ENCODE results near the gene HLA-E. TPM values are rescaled to one million over a fixed set of nuclear protein-coding genes. Genes with fewer than 3 reads are reported as not detected.
A peak's percentile ranks its signal among the peaks of the same experiment; 100 is the strongest.

The HLA-E gene
- polyA plus RNA-seq (2013, experiment 1 of 2): 151 TPM
- 150 TPM for polyA plus RNA-seq (2013, experiment 2 of 2)

DNA sequence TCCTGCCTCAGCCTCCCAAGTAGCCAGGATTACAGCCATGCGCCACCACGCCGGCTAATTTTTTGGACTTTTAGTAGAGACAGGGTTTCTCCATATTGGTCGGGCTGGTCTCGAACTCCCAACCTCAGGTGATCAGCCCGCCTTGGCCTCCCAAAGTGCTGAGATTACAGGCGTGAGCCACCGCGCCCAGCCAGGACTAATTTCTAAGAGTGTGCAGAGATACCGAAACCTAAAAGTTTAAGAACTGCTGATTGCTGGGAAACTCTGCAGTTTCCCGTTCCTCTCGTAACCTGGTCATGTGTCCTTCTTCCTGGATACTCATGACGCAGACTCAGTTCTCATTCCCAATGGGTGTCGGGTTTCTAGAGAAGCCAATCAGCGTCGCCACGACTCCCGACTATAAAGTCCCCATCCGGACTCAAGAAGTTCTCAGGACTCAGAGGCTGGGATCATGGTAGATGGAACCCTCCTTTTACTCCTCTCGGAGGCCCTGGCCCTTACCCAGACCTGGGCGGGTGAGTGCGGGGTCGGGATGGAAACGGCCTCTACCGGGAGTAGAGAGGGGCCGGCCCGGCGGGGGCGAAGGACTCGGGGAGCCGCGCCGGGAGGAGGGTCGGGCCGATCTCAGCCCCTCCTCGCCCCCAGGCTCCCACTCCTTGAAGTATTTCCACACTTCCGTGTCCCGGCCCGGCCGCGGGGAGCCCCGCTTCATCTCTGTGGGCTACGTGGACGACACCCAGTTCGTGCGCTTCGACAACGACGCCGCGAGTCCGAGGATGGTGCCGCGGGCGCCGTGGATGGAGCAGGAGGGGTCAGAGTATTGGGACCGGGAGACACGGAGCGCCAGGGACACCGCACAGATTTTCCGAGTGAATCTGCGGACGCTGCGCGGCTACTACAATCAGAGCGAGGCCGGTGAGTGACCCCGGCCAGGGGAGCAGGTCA, at the start of gene HLA-E:
Gene HLA-E (plus strand): TSS at position 429 of the 945 bp plus-strand sequence. CDS start 23 bp downstream, at position 452.
- H2BK15ac ChIP-seq (ENCODE audit: low read depth, poor library complexity, severe bottlenecking): peak within 1 kb of the TSS; percentile 92
- H2AFZ ChIP-seq (ENCODE audit: low read depth, low read length): peak within 1 kb of the TSS; percentile 77
- H4K91ac ChIP-seq (ENCODE audit: low read length): peak within 1 kb of the TSS; percentile 81
- peak within 1 kb of the TSS; percentile 38 to 94 for H3K4ac ChIP-seq (ENCODE audit: low read depth in 1 of 2, low read length in 2 of 2)
- H3K27ac ChIP-seq (ENCODE audit: low read length, poor library complexity, severe bottlenecking): peak within 1 kb of the TSS; percentile 82
- peak within 1 kb of the TSS; percentile 55 for H2BK120ac ChIP-seq (ENCODE audit: low read depth, low read length)
- WGBS: 9% methylated on average over 54 of the region's 68 CpGs
- H3K9ac ChIP-seq (ENCODE audit: low read length): peak within 1 kb of the TSS; percentile 98
- DNase-seq: peak; percentile 100
- peak within 1 kb of the TSS; percentile 30 to 48 for H2BK12ac ChIP-seq (ENCODE audit: low read length in 2 of 2)
- H3K4me2 ChIP-seq (ENCODE audit: low read length, poor library complexity, severe bottlenecking): peak within 1 kb of the TSS; percentile 66
- peaks cover 38 to 42% of the 10 kb centered on the region in 2 experiments for H3K36me3 ChIP-seq (ENCODE audit: control insufficient read depth in 1 of 2, insufficient read depth in 2 of 2, low read depth in 1 of 2, low read length in 2 of 2)
- H2AK5ac ChIP-seq (ENCODE audit: low read length, severe bottlenecking): no peak within 1 kb of the TSS
- peak within 1 kb of the TSS; percentile 92 for H4K8ac ChIP-seq (ENCODE audit: low read length)
- H3K14ac ChIP-seq (ENCODE audit: low read length in 2 of 2): peak within 1 kb of the TSS in 1 of 2 experiments; percentile 98
- H3K9me3 ChIP-seq (ENCODE audit: control insufficient read depth, low read length): no peaks in the 10 kb centered on the region
- H3K4me3 ChIP-seq (ENCODE audit: insufficient read depth in 1 of 2, low read depth in 1 of 2, low read length in 2 of 2): peak within 1 kb of the TSS; percentile 96 to 97
- H3K27me3 ChIP-seq (ENCODE audit: control insufficient read depth in 1 of 2, insufficient read depth in 1 of 2, low read length in 2 of 2): no peaks in the 10 kb centered on the region
- peaks cover 20% of the 10 kb centered on the region for H3K79me1 ChIP-seq (replicated peaks; ENCODE audit: low read length, poor library complexity, severe bottlenecking)
- H3K23ac ChIP-seq (ENCODE audit: low read length in 2 of 2): peak within 1 kb of the TSS in 1 of 2 experiments; percentile 96
- H2BK5ac ChIP-seq (ENCODE audit: low read depth, low read length, poor library complexity, severe bottlenecking): peak within 1 kb of the TSS; percentile 79
- H3K4me1 ChIP-seq (ENCODE audit: control insufficient read depth, insufficient read depth, low read depth, low read length): peaks cover 9% of the 10 kb centered on the region
- peak within 1 kb of the TSS; percentile 85 to 94 for H3K18ac ChIP-seq (ENCODE audit: low read depth in 1 of 2, low read length in 2 of 2)

DNA sequence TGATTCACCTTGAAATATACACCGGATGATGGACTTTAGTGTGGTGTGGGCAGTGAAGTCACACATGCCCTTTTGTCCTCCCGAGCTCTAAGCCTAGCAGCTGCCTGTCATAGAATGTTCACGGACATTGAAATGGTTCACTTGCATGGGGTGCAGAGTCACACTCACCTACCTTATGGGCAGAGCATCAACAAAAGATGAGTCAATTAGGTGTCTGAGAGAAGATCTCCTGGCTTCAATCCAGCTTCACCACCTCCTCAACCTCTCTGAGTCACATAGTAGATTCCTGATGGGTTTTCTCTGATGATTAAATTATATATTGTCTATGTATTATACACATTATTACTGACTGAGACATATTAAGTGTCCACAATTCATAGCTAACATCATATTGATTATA, 48.1 kb upstream of the HLA-E start:
- Histone ChIP-seq H3K4me2 (ENCODE audit: low read length, poor library complexity, severe bottlenecking) (no peak overlapping the region), H2BK120ac (ENCODE audit: low read depth, low read length) (no peak overlapping the region), H3K9ac (ENCODE audit: low read length) (no peak overlapping the region), H3K4me3 (ENCODE audit: insufficient read depth in 1 of 2, low read depth in 1 of 2, low read length in 2 of 2) (no peak overlapping the region), H2AK5ac (ENCODE audit: low read length, severe bottlenecking) (no peak overlapping the region), H2AFZ (ENCODE audit: low read depth, low read length) (no peak overlapping the region), H3K36me3 (ENCODE audit: control insufficient read depth in 1 of 2, insufficient read depth in 2 of 2, low read depth in 1 of 2, low read length in 2 of 2) (no peaks in the 10 kb centered on the region), H3K4ac (ENCODE audit: low read depth in 1 of 2, low read length in 2 of 2) (no peak overlapping the region), H2BK5ac (ENCODE audit: low read depth, low read length, poor library complexity, severe bottlenecking) (no peak overlapping the region), H3K27me3 (ENCODE audit: control insufficient read depth in 1 of 2, insufficient read depth in 1 of 2, low read length in 2 of 2) (peaks cover 61 to 91% of the 10 kb centered on the region in 2 experiments), H3K79me1 (replicated peaks; ENCODE audit: low read length, poor library complexity, severe bottlenecking) (no peaks in the 10 kb centered on the region), H3K14ac (ENCODE audit: low read length in 2 of 2) (no peak overlapping the region), H4K91ac (ENCODE audit: low read length) (no peak overlapping the region), H3K9me3 (ENCODE audit: control insufficient read depth, low read length) (no peaks in the 10 kb centered on the region), H2BK15ac (ENCODE audit: low read depth, poor library complexity, severe bottlenecking) (no peak overlapping the region), H2BK12ac (ENCODE audit: low read length in 2 of 2) (no peak overlapping the region), H3K18ac (ENCODE audit: low read depth in 1 of 2, low read length in 2 of 2) (no peak overlapping the region), H4K8ac (ENCODE audit: low read length) (no peak overlapping the region), H3K27ac (ENCODE audit: low read length, poor library complexity, severe bottlenecking) (no peak overlapping the region), H3K23ac (ENCODE audit: low read length in 2 of 2) (no peak overlapping the region), H3K4me1 (ENCODE audit: control insufficient read depth, insufficient read depth, low read depth, low read length) (peaks cover 4% of the 10 kb centered on the region)
- 77% methylated on average over 2 of the region's 3 CpGs for WGBS
- DNase-seq: no peak

DNA sequence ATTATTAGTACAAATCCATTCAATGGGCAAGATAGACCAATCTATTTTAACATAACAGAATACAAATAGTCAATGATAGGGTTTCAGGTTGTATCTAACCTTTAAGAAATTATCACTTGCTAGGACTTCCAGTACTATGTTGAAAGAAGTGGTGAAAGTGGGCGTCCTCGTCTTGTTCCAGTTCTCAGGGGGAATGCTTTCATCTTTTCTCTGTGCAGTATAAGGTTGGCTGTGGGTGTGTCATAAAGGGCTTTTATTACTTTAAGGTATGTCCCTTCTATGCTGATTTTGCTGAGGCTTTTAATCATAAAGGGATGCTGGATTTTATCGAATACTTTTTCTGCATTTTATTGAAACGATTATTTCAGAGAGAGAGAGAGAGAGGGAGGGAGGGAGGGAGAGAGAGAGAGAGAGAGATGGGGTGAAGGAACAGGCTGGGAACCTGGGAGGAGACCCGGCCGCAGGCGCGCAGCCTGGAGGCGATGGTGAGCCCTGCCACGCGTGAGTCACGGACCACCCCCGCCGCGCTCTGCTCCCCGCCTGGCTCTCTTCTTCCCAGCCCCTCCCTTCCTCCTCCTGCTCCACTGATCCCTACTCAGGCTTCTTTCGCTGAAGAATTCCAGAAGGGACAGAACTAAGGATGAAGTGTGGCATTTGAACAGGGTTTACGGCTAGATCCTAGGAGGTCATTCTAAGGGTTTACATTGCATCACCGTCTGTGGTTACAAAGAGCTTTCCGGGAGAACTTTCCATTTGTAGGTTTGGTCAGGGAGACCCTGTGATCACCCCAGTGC, 45.5 kb upstream of the HLA-E start:
- Histone ChIP-seq H3K9me3 (ENCODE audit: control insufficient read depth, low read length) (no peaks in the 10 kb centered on the region), H3K23ac (ENCODE audit: low read length in 2 of 2) (no peak overlapping the region), H2BK12ac (ENCODE audit: low read length in 2 of 2) (no peak overlapping the region), H2AK5ac (ENCODE audit: low read length, severe bottlenecking) (no peak overlapping the region), H3K27me3 (ENCODE audit: control insufficient read depth in 1 of 2, insufficient read depth in 1 of 2, low read length in 2 of 2) (peaks cover 77 to 97% of the 10 kb centered on the region in 2 experiments), H3K27ac (ENCODE audit: low read length, poor library complexity, severe bottlenecking) (no peak overlapping the region), H4K8ac (ENCODE audit: low read length) (no peak overlapping the region), H2BK5ac (ENCODE audit: low read depth, low read length, poor library complexity, severe bottlenecking) (no peak overlapping the region), H3K14ac (ENCODE audit: low read length in 2 of 2) (no peak overlapping the region), H4K91ac (ENCODE audit: low read length) (no peak overlapping the region), H3K4me1 (ENCODE audit: control insufficient read depth, insufficient read depth, low read depth, low read length) (peaks cover 4% of the 10 kb centered on the region), H3K36me3 (ENCODE audit: control insufficient read depth in 1 of 2, insufficient read depth in 2 of 2, low read depth in 1 of 2, low read length in 2 of 2) (no peaks in the 10 kb centered on the region), H3K18ac (ENCODE audit: low read depth in 1 of 2, low read length in 2 of 2) (no peak overlapping the region), H2BK120ac (ENCODE audit: low read depth, low read length) (no peak overlapping the region), H3K9ac (ENCODE audit: low read length) (no peak overlapping the region), H2AFZ (ENCODE audit: low read depth, low read length) (no peak overlapping the region), H3K4ac (ENCODE audit: low read depth in 1 of 2, low read length in 2 of 2) (no peak overlapping the region), H3K79me1 (replicated peaks; ENCODE audit: low read length, poor library complexity, severe bottlenecking) (no peaks in the 10 kb centered on the region), H2BK15ac (ENCODE audit: low read depth, poor library complexity, severe bottlenecking) (no peak overlapping the region), H3K4me3 (ENCODE audit: insufficient read depth in 1 of 2, low read depth in 1 of 2, low read length in 2 of 2) (peak overlapping the region in 1 of 2 experiments; percentile 33), H3K4me2 (ENCODE audit: low read length, poor library complexity, severe bottlenecking) (no peak overlapping the region)
- peak; percentile 13 for DNase-seq
- WGBS: 61% methylated on average over 8 of the region's 20 CpGs

DNA sequence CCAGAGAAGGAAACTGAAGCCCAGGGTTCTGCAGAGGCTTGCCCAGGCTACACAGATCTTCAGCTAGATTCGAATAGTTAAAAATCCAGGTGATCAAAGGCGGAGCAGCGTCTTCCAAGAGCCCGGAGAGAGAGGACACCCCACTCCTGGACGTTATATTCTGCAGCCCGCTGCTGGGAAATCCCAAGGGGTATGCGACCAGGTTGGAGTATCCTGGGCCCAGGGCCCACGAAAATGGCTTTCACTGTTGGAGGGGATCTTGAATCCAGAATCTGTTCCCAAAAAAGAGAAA, 44.9 kb upstream of the HLA-E start:
- H4K8ac ChIP-seq (ENCODE audit: low read length): no peak overlapping the region
- H3K9me3 ChIP-seq (ENCODE audit: control insufficient read depth, low read length): no peaks in the 10 kb centered on the region
- no peak overlapping the region for H2BK12ac ChIP-seq (ENCODE audit: low read length in 2 of 2)
- H3K36me3 ChIP-seq (ENCODE audit: control insufficient read depth in 1 of 2, insufficient read depth in 2 of 2, low read depth in 1 of 2, low read length in 2 of 2): no peaks in the 10 kb centered on the region
- H3K27me3 ChIP-seq (ENCODE audit: control insufficient read depth in 1 of 2, insufficient read depth in 1 of 2, low read length in 2 of 2): peaks cover 74 to 97% of the 10 kb centered on the region in 2 experiments
- H3K18ac ChIP-seq (ENCODE audit: low read depth in 1 of 2, low read length in 2 of 2): no peak overlapping the region
- no peak overlapping the region for H3K9ac ChIP-seq (ENCODE audit: low read length)
- no peak overlapping the region for H2BK5ac ChIP-seq (ENCODE audit: low read depth, low read length, poor library complexity, severe bottlenecking)
- peaks cover 4% of the 10 kb centered on the region for H3K4me1 ChIP-seq (ENCODE audit: control insufficient read depth, insufficient read depth, low read depth, low read length)
- H2AFZ ChIP-seq (ENCODE audit: low read depth, low read length): no peak overlapping the region
- no peak overlapping the region for H3K4me2 ChIP-seq (ENCODE audit: low read length, poor library complexity, severe bottlenecking)
- 65% methylated on average over 6 of the region's 8 CpGs for WGBS
- H3K4me3 ChIP-seq (ENCODE audit: insufficient read depth in 1 of 2, low read depth in 1 of 2, low read length in 2 of 2): peak overlapping the region in 1 of 2 experiments; percentile 33
- no peak overlapping the region for H3K23ac ChIP-seq (ENCODE audit: low read length in 2 of 2)
- H3K79me1 ChIP-seq (replicated peaks; ENCODE audit: low read length, poor library complexity, severe bottlenecking): no peaks in the 10 kb centered on the region
- no peak overlapping the region for H4K91ac ChIP-seq (ENCODE audit: low read length)
- no peak overlapping the region for H3K4ac ChIP-seq (ENCODE audit: low read depth in 1 of 2, low read length in 2 of 2)
- no peak overlapping the region for H3K27ac ChIP-seq (ENCODE audit: low read length, poor library complexity, severe bottlenecking)
- H2BK120ac ChIP-seq (ENCODE audit: low read depth, low read length): no peak overlapping the region
- H3K14ac ChIP-seq (ENCODE audit: low read length in 2 of 2): no peak overlapping the region
- DNase-seq: no peak
- no peak overlapping the region for H2BK15ac ChIP-seq (ENCODE audit: low read depth, poor library complexity, severe bottlenecking)
- H2AK5ac ChIP-seq (ENCODE audit: low read length, severe bottlenecking): no peak overlapping the region

Measured in mesenchymal stem cell (in vitro differentiated cells and primary cell).